Measurements from ENCODE around the gene RARG. TPM values are rescaled to one million over a fixed set of nuclear protein-coding genes. Genes with fewer than 3 reads are reported as not detected.

RARG gene
- total RNA-seq, 1 experiment from 2014 or later = 62.0 TPM

DNA sequence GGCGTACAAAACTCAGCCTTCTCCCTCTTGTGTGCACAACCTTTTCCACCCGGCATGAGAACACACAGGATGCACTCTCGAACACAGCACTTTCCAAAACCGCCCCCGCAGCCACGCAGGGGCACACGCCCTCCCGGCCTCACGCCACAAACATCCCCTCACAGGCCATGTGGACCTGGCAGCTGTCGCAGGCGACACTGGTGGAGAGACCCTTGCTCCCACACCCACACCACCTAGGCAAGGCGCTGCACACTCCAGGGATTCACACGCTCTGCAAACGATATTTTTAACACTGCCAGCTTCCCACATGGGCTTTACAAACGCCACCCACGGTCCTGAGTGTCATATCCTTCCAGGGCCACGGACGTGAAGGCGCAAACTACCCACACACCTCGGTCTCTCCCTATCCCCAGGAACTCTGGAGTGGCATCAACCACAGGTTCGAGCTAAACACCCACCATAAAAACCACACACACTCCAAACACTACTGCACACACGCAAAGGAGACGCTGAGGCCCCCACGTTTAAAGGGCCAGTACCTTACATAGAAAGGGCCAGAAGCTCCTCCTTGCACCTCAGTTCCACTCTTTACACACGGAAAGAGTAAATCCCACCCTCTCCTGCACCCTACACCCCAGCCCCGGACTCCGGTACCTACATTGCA, 12.6 kb downstream of the RARG start:
- no peaks in the 10 kb centered on the region for H3K27me3 ChIP-seq (ENCODE audit: low read length)
- ChIA-PET CTCF (interaction anchor here (0.6 kb wide), 2 partner anchors 39 to 162 kb away, joined by 3 to 4 read pairs; no protein-coding TSS in a partner anchor), POLR2A (ENCODE audit: unreplicated experiment) (interaction anchor here (0.6 to 1.3 kb wide), 4 partner anchors 49 to 1688 kb away, joined by 5 to 14 read pairs (median 8); partner anchors contain the start of genes AAAS and ESPL1)
- DNase-seq = peak; percentile 49
- TF ChIP-seq EZH2 (IDR thresholded peaks at IDR 0.05; ENCODE audit: low read length, unreplicated experiment) = no peak
- no peak for TF ChIP-seq EZH2phosphoT487 (IDR thresholded peaks at IDR 0.05; ENCODE audit: borderline replicate concordance, low read length)
- TF ChIP-seq, protein P1, sequence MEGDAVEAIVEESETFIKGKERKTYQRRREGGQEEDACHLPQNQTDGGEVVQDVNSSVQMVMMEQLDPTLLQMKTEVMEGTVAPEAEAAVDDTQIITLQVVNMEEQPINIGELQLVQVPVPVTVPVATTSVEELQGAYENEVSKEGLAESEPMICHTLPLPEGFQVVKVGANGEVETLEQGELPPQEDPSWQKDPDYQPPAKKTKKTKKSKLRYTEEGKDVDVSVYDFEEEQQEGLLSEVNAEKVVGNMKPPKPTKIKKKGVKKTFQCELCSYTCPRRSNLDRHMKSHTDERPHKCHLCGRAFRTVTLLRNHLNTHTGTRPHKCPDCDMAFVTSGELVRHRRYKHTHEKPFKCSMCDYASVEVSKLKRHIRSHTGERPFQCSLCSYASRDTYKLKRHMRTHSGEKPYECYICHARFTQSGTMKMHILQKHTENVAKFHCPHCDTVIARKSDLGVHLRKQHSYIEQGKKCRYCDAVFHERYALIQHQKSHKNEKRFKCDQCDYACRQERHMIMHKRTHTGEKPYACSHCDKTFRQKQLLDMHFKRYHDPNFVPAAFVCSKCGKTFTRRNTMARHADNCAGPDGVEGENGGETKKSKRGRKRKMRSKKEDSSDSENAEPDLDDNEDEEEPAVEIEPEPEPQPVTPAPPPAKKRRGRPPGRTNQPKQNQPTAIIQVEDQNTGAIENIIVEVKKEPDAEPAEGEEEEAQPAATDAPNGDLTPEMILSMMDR (conservative IDR thresholded peaks at IDR 0.05; ENCODE audit: low read depth, low read length) = no peak
- no peaks in the 10 kb centered on the region for H3F3A ChIP-seq (ENCODE audit: low read length, unreplicated experiment)
- no peaks in the 10 kb centered on the region for H4K20me1 ChIP-seq (ENCODE audit: low read length)
- H3K4me1 ChIP-seq (ENCODE audit: insufficient read depth, low read length) = peaks cover 47% of the 10 kb centered on the region
- H2AFZ ChIP-seq (ENCODE audit: low read length) = peak overlapping the region; percentile 58
- H3K9me2 ChIP-seq (replicated peaks; ENCODE audit: low read length) = no peaks in the 10 kb centered on the region
- H3K27ac ChIP-seq (ENCODE audit: low read length) = peak overlapping the region; percentile 53
- H3K4me2 ChIP-seq (ENCODE audit: low read length) = peak overlapping the region; percentile 93
- peak overlapping the region; percentile 80 for H3K4me3 ChIP-seq (ENCODE audit: low read length)
- H3K79me2 ChIP-seq (ENCODE audit: low read length) = peaks cover 53% of the 10 kb centered on the region
- H3K9ac ChIP-seq (ENCODE audit: low read length) = peak overlapping the region; percentile 66
- peaks cover under 1% of the 10 kb centered on the region; the same call in 1 of the 2 replicates for H3K36me3 ChIP-seq (ENCODE audit: low read depth, low read length)
- no peaks in the 10 kb centered on the region for H3K9me3 ChIP-seq (ENCODE audit: low read length)
- intact Hi-C loops (cut with micrococcal nuclease) = no loop called here
- ATAC-seq = peak; percentile 7; the same call in 1 of the 2 replicates
- TSS peak; percentile 41 for BruUV-seq (replicated peaks)

- no peaks in the 10 kb centered on the region for H3K9me3 ChIP-seq (ENCODE audit: low read length)
- peaks cover 7% of the 10 kb centered on the region; the same call in 1 of the 2 replicates for H3K36me3 ChIP-seq (ENCODE audit: low read depth, low read length)
- BruUV-seq (replicated peaks) = no TSS peak
- peak overlapping the region; percentile 58 for H2AFZ ChIP-seq (ENCODE audit: low read length)
- H3K27me3 ChIP-seq (ENCODE audit: low read length) = no peaks in the 10 kb centered on the region
- H3F3A ChIP-seq (ENCODE audit: low read length, unreplicated experiment) = no peaks in the 10 kb centered on the region
- ChIA-PET POLR2A (ENCODE audit: unreplicated experiment) (interaction anchor here (0.6 kb wide), 1 partner anchor 31 kb away, joined by 4 read pairs; no protein-coding TSS in a partner anchor), CTCF (interaction anchor here (0.6 to 1.2 kb wide), 2 partner anchors 40 to 47 kb away, joined by 4 read pairs; no protein-coding TSS in a partner anchor)
- H4K20me1 ChIP-seq (ENCODE audit: low read length) = no peaks in the 10 kb centered on the region
- TF ChIP-seq, protein P1 (conservative IDR thresholded peaks at IDR 0.05; ENCODE audit: low read depth, low read length) = no peak
- no peak for TF ChIP-seq EZH2phosphoT487 (IDR thresholded peaks at IDR 0.05; ENCODE audit: borderline replicate concordance, low read length)
- TF ChIP-seq EZH2 (IDR thresholded peaks at IDR 0.05; ENCODE audit: low read length, unreplicated experiment) = no peak
- ATAC-seq (no peak), DNase-seq (no peak)
- peaks cover 42% of the 10 kb centered on the region for H3K4me1 ChIP-seq (ENCODE audit: insufficient read depth, low read length)
- peak overlapping the region; percentile 80 for H3K4me3 ChIP-seq (ENCODE audit: low read length)
- no peaks in the 10 kb centered on the region for H3K9me2 ChIP-seq (replicated peaks; ENCODE audit: low read length)
- H3K79me2 ChIP-seq (ENCODE audit: low read length) = peaks cover 53% of the 10 kb centered on the region
- peak overlapping the region; percentile 66 for H3K9ac ChIP-seq (ENCODE audit: low read length)
- peak overlapping the region; percentile 53 for H3K27ac ChIP-seq (ENCODE audit: low read length)
- intact Hi-C loops (cut with micrococcal nuclease) = no loop called here
- H3K4me2 ChIP-seq (ENCODE audit: low read length) = peak overlapping the region; percentile 93
Observed at GRCh38 chr12:53218551-53219291, 13.3 kb downstream of the RARG start.

All from PC-3 (cell line).